HepG2 (cell line): ENCODE measurements around the gene CEP44.

Source experiments
- CTCF ChIP-seq: sonication (generic); formaldehyde crosslinking; IDR thresholded peaks from 2 replicates; pipeline ENCODE4 v1.5.0; 2020; ENCODE audit warnings: mild to moderate bottlenecking, missing genetic modification reagents, moderate library complexity
- EZH2 ChIP-seq: conservative IDR thresholded peaks from 2 replicates; pipeline ENCODE4 v1.6.1; 2012; ENCODE audit warnings: mild to moderate bottlenecking, low read depth, low read length, moderate library complexity
- KLF16 ChIP-seq, 2 experiments: sonication (generic) in 1 of 2; formaldehyde crosslinking in 1 of 2; IDR thresholded peaks; 2 replicates each; pipeline versions ENCODE4 v1.6.1 to v1.8.0; 2016 to 2023; ENCODE audit warnings: missing genetic modification reagents in 2 of 2, missing compliant biosample characterization in 1 of 2

GRCh38 chr4:174373821-174374220, 90.1 kb downstream of the CEP44 start:
- no peak for TF ChIP-seq KLF16 (CRISPR knock-in tag; IDR thresholded peaks at IDR 0.05)
- TF ChIP-seq CTCF, result no peak
- TF ChIP-seq EZH2, result no peak
